Caco-2 (cell line): ENCODE results near the gene SRMS. TPM values are rescaled to one million over a fixed set of nuclear protein-coding genes. Genes with fewer than 3 reads are reported as not detected.

Experiments
- BruUV-seq: library from RNA; stranded (reverse); fragments of 400-500 nt; replicated peaks from 2 replicates; lab custom pipeline; 2021; lab: Mats Ljungman, UMichigan
- CTCF ChIA-PET: fragments of 300-600 bp; sonication (Branson Sonifier 250); formaldehyde crosslinking; loops from one replicate; lab custom pipeline; 2022; ENCODE audit warnings: antibody characterized with exemption; lab: Charles Lee
- POLR2A ChIA-PET: fragments of 300-600 bp; sonication (Branson Sonifier 250); formaldehyde crosslinking; loops from one replicate; lab custom pipeline; 2022; ENCODE audit warnings: antibody characterized with exemption; lab: Charles Lee
- DNase-seq, 2 experiments: peaks; one replicate each; pipeline versions ENCODE4 v3.0.0 to v3.0.0-alpha.2; 2020 to 2022
- H3K27me3 ChIP-seq: replicated peaks from 2 replicates; pipeline ENCODE4 v1.6.0; 2011; ENCODE audit warnings: low read length; ENCODE audit not compliant: control insufficient read depth, insufficient read depth
- H3K36me3 ChIP-seq: 2 replicates; pipeline ENCODE4 v1.5.1; 2011; ENCODE audit warnings: low read length; ENCODE audit not compliant: control insufficient read depth, insufficient read depth
- H3K4me1 ChIP-seq: fragments of 250-450 bp; sonication (Bioruptor Pico); 2 replicates; pipeline ENCODE4 v1.5.1; 2020; ENCODE audit warnings: mild to moderate bottlenecking
- H3K4me3 ChIP-seq: 2 replicates; pipeline ENCODE4 v1.5.1; 2011; ENCODE audit warnings: low read depth, mild to moderate bottlenecking, control low read depth, low read length
- H3K9me3 ChIP-seq: fragments of 250-450 bp; sonication (Bioruptor Pico); 2 replicates; pipeline ENCODE4 v1.5.1; 2020; ENCODE audit warnings: mild to moderate bottlenecking, moderate library complexity
- H3K27ac Mint-ChIP-seq: one replicate; pipeline ENCODE4 v1.8.0; 2022; ENCODE audit warnings: mixed read lengths; ENCODE audit not compliant: unreplicated experiment
- H3K27me3 Mint-ChIP-seq: one replicate; pipeline ENCODE4 v1.8.0; 2022; ENCODE audit warnings: mixed read lengths; ENCODE audit not compliant: insufficient read depth, unreplicated experiment
- H3K36me3 Mint-ChIP-seq: one replicate; pipeline ENCODE4 v1.8.0; 2022; ENCODE audit warnings: mild to moderate bottlenecking, mixed read lengths; ENCODE audit not compliant: insufficient read depth, unreplicated experiment
- H3K4me1 Mint-ChIP-seq: one replicate; pipeline ENCODE4 v1.8.0; 2022; ENCODE audit warnings: low read depth, mixed read lengths; ENCODE audit not compliant: unreplicated experiment
- H3K4me3 Mint-ChIP-seq: one replicate; pipeline ENCODE4 v1.8.0; 2022; ENCODE audit warnings: mild to moderate bottlenecking, moderate library complexity, mixed read lengths; ENCODE audit not compliant: unreplicated experiment
- H3K9me3 Mint-ChIP-seq: one replicate; pipeline ENCODE4 v1.8.0; 2022; ENCODE audit warnings: mixed read lengths; ENCODE audit not compliant: unreplicated experiment
- CTCF ChIP-seq, 2 experiments: fragments of 200-600 bp in 1 of 2; IDR thresholded peaks; 1 replicate in 1 of 2; 2 replicates in 1 of 2; pipeline versions ENCODE4 v1.5.1 to v1.8.0; 2011 to 2022; ENCODE audit warnings: antibody characterized with exemption in 1 of 2, control low read depth in 1 of 2, inconsistent platforms in 1 of 2, low read depth in 1 of 2, low read length in 1 of 2, mild to moderate bottlenecking in 1 of 2, moderate library complexity in 1 of 2; ENCODE audit not compliant: insufficient read depth in 1 of 2, severe bottlenecking in 1 of 2, unreplicated experiment in 1 of 2
- intact Hi-C: fragments of 100-400 bp; cut with micrococcal nuclease; formaldehyde crosslinking; loops from one replicate; pipeline ENCODE4 v1.10.0; 2022; ENCODE audit not compliant: unreplicated experiment
- total RNA-seq: library from RNA; stranded (reverse); gene quantifications from 2 replicates; pipeline ENCODE4 v1.2.3, GENCODE V29; 2022

SRMS gene
- total RNA-seq, 1 experiment from 2014 or later = not detected

- Histone ChIP-seq H3K4me1 (no peaks in the 10 kb centered on the region), H3K27me3 (no peaks in the 10 kb centered on the region), H3K36me3 (peaks cover 1% of the 10 kb centered on the region; the same call in 1 of the 2 replicates), H3K9me3 (no peaks in the 10 kb centered on the region), H3K4me3 (no peak overlapping the region)
- H3K27me3 Mint-ChIP-seq = no peaks in the 10 kb centered on the region
- no peak for DNase-seq
- H3K4me3 Mint-ChIP-seq = no peak overlapping the region
- no TSS peak for BruUV-seq
- intact Hi-C loops = no loop called here
- H3K36me3 Mint-ChIP-seq = peaks cover 13% of the 10 kb centered on the region
- H3K9me3 Mint-ChIP-seq = no peaks in the 10 kb centered on the region
- POLR2A ChIA-PET = interaction anchor here (0.6 to 1.0 kb wide), 3 partner anchors 18 to 169 kb away, joined by 3 to 8 read pairs (median 5); partner anchors contain the start of gene HELZ2
- CTCF ChIA-PET = interaction anchor here (0.6 to 1.1 kb wide), 2 partner anchors 149 to 211 kb away, joined by 3 read pairs; no protein-coding TSS in a partner anchor
- no peak overlapping the region for H3K27ac Mint-ChIP-seq
- TF ChIP-seq CTCF (IDR thresholded peaks at IDR 0.05; ENCODE audit: insufficient read depth in 1 of 2, low read depth in 1 of 2, low read length in 1 of 2, severe bottlenecking in 1 of 2, unreplicated experiment in 1 of 2) = no peak
- no peaks in the 10 kb centered on the region for H3K4me1 Mint-ChIP-seq
These were observed 44.3 kb upstream of the SRMS start for GRCh38 chr20:63591786-63592355.

GRCh38 chr20:63591147-63591533 lies 43.6 kb upstream of the SRMS start:
- Histone ChIP-seq H3K27me3 (no peaks in the 10 kb centered on the region), H3K9me3 (no peaks in the 10 kb centered on the region), H3K4me3 (no peak overlapping the region), H3K4me1 (no peaks in the 10 kb centered on the region), H3K36me3 (peaks cover 1% of the 10 kb centered on the region; the same call in 1 of the 2 replicates)
- DNase-seq = no peak
- no TSS peak for BruUV-seq
- Mint-ChIP-seq H3K4me3 (no peak overlapping the region), H3K27ac (no peak overlapping the region), H3K27me3 (no peaks in the 10 kb centered on the region), H3K4me1 (no peaks in the 10 kb centered on the region), H3K36me3 (peaks cover 13% of the 10 kb centered on the region), H3K9me3 (no peaks in the 10 kb centered on the region)
- intact Hi-C loops = no loop called here
- POLR2A ChIA-PET = interaction anchor here (0.6 to 0.7 kb wide), 2 partner anchors 29 to 170 kb away, joined by 3 to 5 read pairs; no protein-coding TSS in a partner anchor
- CTCF ChIA-PET = interaction anchor here (0.6 to 1.1 kb wide), 2 partner anchors 150 to 211 kb away, joined by 3 read pairs; no protein-coding TSS in a partner anchor
- TF ChIP-seq CTCF (IDR thresholded peaks at IDR 0.05; ENCODE audit: insufficient read depth in 1 of 2, low read depth in 1 of 2, low read length in 1 of 2, severe bottlenecking in 1 of 2, unreplicated experiment in 1 of 2) = no peak

GRCh38 chr20:63590218-63591146 lies 42.9 kb upstream of the SRMS start:
- Histone ChIP-seq H3K27me3 (no peaks in the 10 kb centered on the region), H3K36me3 (peaks cover 1% of the 10 kb centered on the region; the same call in 1 of the 2 replicates), H3K4me1 (no peaks in the 10 kb centered on the region), H3K4me3 (no peak overlapping the region), H3K9me3 (no peaks in the 10 kb centered on the region)
- intact Hi-C loops = no loop called here
- CTCF ChIA-PET = no interaction called here
- no peaks in the 10 kb centered on the region for H3K27me3 Mint-ChIP-seq
- peaks cover 13% of the 10 kb centered on the region for H3K36me3 Mint-ChIP-seq
- DNase-seq = peak in 1 of 2 experiments; percentile 46
- no peaks in the 10 kb centered on the region for H3K4me1 Mint-ChIP-seq
- H3K27ac Mint-ChIP-seq = no peak overlapping the region
- BruUV-seq = no TSS peak
- H3K9me3 Mint-ChIP-seq = no peaks in the 10 kb centered on the region
- no peak for TF ChIP-seq CTCF (IDR thresholded peaks at IDR 0.05; ENCODE audit: insufficient read depth in 1 of 2, low read depth in 1 of 2, low read length in 1 of 2, severe bottlenecking in 1 of 2, unreplicated experiment in 1 of 2)
- no peak overlapping the region for H3K4me3 Mint-ChIP-seq
- POLR2A ChIA-PET = no interaction called here
